Stimulated activated CD8-positive, alpha-beta memory T cell treated with anti-CD3 and anti-CD28 coated beads, Interleukin-4, amount 100 ng/mL, for 24 hours (primary cell): Measurements from ENCODE around the gene LMCD1.
"Not testable (repeated sequence)": the region's sequence is repeated elsewhere in the genome, so short reads cannot be mapped to it uniquely, and the experiment has no call there.

Source experiments
- DNase-seq: peaks from one replicate; pipeline ENCODE4 v3.0.0-alpha.2; 2020; ENCODE audit warnings: low read depth

Gene LMCD1

DNA sequence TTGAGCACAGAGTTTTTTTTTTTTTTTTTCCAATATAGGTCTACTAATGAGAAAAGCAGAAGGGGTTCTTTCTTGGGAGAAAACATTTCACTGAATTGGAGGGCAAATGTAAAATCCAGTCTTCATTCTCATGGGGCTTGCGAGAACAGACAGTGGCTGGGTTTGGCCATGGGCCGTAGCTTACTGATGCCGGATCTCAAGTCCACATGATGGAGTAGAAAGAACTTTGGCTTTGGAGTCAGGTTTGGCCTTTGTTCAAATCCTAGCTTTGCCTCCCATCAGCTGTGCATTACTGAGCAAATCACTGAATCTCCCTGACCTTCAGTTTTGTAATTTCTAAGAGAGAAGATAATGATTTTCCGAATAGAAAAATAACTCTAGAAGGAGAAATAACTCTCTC lies 59.7 kb downstream of the LMCD1 start:
- no peak for DNase-seq

DNA sequence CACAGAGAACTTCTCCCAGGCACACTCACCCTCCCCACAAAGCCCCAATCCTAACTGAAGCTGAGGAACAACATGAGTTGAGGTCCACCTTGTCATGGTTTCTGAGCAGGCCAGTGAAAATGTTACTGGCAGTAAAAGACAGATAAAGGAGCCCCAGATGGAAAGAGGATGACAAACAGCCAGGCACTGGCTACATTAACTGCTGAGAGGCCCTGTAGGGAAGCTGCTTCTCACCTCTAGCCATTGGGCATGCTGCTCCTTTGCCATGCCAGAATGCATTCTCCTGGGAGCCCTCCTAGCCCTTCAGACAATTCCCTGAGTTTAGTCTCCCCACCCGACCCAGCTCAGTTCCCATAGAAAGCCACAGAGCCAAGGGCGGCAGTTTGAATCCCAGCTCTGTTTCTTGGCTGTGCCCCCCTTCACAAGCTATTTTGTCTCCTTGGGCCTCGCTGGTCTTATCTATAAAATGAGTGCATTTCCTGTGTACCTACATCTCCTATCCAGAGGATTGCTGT lies 60.5 kb downstream of the LMCD1 start:
- no peak for DNase-seq

DNA sequence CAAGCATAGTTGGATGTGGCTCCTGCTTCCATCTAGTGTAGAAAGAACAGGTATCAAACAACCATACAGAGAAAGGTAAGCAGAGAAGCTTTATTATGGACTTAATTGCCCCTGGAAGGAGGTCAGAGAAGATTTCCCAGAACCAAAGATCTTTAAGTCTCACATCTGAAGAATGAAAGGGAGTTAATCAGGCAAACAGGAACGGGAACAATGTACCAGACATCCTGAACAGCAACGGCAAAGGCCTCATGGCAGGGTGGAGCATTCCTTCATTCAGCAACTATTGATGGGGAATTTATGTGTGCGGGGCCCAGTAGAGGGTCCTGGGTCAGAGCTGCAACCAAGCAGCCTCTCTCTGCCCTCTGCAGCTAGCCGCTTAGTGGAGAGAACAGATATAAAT lies 61.5 kb downstream of the LMCD1 start:
- no peak for DNase-seq

DNA sequence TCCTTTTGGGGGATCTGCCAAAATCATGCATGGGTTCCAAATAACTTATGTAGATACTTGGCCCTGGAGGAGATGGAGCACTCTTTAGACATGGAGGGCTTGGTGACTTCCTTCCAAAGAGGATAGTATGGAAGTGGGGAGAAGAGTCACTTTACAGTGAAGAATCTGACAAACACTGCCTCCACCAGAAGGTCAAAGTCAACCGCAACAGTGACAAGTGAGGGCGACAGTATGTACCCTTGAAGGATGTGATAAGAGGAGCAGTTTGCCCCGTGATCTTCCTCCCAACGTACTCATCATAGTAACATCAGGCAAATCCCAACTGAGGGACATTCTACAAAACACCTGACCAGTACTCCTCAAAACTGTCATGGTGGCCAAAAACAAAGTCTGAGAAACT lies 62.0 kb downstream of the LMCD1 start:
- no peak for DNase-seq

DNA sequence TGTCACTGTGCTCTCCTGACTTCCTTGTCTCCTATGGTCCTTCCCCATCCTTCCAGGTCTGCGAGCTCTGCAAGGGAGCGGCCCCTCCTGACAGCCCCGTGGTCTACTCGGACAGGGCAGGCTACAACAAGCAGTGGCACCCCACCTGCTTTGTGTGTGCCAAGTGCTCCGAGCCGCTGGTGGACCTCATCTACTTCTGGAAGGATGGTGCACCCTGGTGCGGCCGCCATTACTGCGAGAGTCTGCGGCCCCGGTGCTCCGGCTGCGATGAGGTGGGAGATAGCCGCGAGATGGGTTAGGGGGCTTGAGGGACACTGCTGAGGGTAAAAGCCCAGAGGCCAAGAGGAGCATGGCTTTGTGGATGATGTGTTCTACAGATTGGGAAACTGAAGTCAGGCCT lies 63.8 kb downstream of the LMCD1 start:
- DNase-seq: no peak

DNA sequence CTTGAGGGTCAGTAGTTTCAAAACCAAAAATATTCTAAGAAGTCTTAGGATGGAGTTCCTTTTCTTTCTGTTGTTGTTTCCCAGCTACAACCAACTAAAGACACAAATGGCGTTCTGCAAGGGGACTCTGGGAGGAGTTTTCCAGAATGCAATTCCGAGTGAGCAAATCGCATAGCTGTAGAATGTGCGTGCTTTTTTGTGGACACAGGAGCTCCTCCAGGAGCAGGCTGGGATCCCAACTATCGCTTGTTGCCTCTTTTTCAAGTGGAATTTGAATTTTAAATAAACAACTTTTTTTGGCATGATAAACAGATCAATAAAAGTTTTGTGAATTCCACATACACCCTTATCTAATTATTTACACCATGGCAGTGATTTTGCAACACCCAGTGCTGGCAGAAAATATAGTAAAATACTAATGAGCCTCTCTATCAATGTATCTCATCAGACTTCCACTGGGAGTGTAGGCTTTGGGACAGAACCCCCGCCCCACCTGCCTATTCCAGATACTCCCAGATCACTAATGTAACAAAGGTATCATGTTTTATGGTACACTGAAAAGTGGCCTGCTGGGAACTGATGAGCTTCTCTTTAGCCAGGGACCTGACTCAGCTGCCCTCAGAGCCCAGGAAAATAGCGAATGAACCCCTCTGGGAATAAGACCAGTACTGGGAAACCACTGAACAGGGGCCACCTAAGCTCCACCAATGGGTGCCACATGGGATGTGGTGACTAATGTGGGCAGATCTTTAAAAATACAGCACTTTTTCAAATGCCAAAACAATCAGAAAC lies 66.4 kb downstream of the LMCD1 start:
- DNase-seq: no peak

DNA sequence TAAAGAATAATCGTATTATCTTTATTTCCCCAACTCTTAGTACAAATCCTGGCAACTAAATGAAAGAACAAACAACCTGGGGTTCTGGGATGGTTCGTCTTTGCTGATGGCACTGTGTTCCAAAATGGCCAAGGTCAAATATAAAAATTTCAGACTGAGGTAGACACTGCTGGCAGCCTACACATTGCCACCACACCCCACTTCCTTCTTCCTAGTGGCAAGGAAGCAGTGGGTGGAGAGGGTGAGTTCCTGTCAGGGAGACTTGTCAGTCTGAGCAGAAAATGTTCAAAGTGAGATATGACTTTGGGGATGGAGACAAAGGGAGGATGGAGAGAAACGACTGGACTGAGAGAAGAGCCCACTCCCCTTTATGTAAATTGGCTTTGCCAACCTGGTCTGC lies 69.6 kb downstream of the LMCD1 start:
- DNase-seq: no peak

DNA sequence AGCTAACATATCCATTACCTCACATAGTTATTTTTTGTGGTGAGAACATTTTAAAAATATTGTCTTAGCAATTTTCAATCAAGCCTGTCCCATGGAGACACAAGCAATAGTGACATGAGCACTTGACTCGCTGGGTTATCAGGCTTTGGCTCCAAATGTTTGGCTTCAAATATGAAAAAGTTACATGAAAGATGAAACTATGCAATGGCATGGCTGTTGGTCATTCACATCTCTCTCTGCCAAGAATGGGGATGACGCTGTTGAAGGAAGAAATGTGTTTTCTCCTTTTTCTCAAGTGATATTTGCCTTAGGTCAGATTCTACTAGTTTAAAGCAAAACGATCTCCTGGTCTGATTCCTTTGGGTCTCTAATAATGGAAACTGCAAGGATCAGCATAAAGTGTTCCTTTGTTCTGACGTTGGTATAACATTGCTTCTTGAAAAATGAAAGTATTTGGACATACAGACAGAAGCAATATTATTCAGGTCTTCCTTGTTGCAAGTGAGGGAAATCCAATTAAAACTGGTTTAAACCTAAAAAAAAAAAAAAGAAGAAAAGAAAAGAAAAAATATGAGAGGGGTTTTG lies 71.8 kb downstream of the LMCD1 start:
- no peak for DNase-seq

DNA sequence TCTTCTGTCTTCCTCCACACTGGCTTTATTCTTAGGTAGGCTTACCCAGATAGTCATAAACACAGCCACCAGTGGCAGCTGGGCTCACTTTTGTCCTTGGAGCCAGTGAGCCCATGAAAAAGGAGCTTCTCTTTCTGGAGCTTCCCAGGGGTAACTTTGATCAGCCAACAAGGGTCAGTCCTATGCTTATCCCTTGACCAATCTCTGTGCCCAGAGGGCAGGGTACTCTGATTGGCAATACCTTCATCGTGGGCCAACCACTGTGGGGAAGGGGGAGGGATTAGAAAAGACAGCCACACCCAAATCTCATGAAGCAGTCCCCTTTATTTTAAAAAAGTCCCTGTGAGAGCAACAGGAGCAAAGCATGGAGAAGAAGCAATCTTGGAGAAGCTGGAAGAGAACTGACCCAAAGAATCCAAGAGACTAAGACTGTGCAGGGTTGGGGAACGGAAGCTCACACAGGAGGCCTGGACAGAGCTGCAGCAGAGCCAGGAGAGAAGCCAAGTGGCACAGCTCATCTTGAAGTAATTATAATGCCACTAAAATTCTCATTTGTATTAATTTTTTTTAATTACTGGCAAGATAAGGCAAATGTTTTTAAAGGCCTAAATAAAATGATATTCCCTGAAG lies 72.5 kb downstream of the LMCD1 start:
- no peak for DNase-seq

DNA sequence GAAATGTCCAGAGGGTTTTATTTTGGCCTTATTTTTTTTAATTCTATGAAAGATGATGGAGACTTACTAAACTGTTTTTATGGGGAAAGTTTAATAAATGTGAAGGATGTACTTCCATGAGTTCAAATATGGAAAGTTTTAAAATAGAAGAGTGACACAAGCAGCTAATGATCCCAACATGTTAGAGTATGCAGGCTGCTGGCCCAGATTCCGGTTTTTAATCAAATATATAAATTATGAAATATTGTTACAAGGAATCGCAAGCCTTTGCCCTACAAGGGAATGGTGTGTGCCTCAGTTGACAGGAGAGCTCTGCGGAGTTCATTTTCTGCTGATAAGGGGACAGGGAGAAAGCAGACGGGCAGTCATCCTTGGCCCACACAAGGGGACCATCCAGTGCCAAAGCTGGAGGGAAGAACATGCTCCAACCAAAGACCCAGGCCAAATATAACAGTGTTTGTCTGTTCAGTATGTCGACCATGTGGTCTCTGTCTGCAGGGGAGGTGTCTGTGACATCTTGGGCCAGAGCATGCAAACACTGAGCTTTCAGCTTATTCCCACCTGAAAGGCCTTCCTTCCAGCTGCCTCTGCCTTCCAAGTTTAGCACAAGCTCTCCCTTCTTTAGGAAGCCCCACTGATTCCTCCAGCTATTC lies 73.2 kb downstream of the LMCD1 start:
- DNase-seq: no peak

DNA sequence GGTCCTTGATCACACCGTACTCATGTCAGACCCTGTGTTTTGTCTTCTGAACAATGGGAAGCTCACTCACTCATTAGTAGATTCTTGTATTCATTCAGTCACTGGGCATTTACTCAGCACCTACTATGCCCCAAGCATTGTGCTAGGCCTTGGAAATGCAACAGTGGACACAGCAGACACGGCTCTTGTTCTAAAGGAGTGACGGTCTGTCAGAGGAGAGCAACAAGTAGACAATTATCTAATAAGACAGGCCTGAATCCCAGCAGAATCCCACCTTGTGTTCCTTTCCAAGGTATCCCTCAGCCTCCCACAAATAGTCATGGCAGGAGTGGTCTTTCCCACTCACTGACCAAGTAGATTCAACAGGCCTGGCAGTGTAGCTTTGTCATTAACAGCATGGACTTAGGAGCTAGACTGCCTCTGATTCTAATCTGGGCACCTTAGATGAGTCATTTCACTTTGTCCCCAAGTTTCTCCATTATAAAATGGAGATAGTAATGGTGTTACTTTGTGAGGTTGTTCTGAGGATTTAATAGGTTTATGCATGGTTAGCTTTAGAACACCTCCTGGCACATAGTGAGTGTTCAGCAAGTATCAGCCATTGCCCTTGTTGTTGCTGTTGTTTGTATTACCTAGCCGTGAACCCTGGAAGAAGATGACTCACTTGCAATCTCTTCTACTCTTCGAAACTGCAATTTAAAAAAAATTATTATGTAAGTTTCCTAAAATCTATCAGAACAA lies 73.9 kb downstream of the LMCD1 start:
- DNase-seq: no peak

DNA sequence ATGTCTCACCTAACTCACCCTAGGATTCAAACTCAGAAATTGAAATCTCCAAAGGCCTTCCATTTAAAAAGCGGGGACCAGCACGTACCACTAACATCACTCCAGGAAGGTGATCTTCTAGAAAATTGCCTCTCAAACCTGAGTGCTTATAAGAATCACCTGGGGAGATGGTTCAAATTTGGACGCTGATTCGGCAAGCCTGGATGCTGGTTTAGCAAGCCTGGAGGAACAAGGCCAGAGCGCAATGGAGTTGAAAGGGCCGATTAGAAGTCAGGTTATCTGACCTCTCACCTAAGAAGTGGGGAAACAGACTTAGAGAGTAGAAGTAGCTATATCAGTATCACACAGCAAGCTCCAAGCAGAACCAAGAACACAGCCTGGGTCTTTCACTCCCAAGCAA lies 74.8 kb downstream of the LMCD1 start:
- no peak for DNase-seq

DNA sequence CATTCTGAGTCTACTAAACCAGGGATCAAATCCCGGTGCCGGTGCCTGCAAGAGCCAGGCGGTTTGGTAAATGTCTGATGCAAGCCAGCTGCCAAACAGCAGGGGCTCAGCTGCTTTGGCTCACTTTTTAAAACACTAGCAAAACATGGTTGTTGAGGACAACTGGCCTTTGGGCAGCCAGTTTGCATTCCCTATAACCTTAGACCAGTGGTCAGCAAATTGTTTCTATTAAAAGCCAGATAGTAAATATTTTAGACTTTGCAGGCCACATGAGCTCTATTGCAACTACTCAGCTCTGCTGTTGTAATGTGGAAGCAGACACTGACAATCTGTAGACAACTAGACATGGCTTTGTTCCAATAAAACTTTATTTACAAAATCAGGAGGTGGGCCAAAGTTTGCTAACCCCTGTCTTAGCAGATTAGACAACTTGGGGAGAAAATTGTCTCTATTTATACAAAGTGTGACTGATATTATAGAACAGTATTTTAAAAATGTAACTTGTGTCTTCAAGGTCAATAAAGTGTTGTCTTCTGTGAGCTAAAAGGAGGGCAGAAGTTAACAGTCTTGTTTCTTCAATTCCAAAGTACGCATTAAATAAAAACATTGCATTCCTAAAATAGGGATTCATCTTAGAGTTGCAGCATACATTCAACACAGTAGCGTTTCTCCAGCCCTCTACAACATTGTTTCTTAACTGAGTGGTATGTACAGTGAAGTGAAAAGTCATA lies 75.4 kb downstream of the LMCD1 start:
- DNase-seq: no peak

DNA sequence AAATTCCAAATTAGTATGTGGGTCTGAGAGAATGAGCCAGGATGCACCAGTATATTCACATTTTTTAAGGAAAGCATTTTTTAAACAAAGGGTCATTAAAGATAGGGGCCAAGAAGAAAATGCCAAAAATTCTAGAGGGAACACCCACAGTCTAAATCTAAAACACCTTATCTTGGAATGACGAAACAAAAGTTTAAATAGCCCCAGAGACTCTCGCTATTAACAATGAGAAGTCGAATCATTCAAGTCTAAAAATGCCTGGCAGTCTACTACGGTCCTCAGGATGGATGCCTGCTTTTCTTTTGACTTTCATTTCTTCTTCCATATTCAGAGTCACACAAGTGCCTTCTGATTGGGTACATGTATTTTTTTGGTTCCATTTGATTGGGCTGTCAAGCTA lies 76.7 kb downstream of the LMCD1 start:
- no peak for DNase-seq

DNA sequence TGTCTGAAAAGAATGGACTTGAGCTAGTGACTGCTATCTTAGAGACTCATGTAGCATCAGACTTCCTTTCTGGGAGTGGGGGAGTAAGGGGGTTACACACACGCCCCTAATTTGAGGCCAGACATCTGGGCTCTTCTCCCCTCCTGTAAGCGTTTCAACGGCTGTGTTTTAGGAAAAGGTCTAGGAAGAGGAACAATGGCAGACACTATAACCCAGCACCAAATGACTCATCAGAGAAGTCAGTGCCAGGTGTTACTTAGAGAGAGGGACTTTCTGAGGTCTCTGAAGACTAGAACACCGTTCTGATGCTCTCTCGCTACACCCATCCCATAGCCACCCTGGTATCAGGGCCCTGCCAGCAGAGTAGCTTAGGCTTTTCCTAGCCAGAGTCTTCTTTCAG lies 77.5 kb downstream of the LMCD1 start:
- no peak for DNase-seq

DNA sequence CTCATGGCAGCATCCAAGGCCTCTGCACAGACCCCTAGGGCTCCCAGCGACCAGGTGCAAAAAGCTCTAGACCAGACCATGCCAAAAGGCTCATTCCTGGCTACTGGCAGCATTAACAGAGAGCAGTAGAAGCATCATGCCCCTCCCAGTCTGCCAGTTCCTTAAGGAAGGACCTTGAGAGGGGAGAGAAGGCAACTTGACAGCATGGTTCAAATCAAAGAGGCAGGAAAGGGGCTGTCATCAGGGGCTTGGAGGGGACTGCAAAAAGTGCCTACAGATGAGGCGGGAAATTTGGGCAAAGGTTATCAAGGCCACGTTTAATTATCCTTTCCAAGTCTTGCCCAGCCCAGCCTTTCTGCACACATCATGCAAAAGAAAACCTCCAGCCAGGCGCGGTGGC lies 78.3 kb downstream of the LMCD1 start:
- DNase-seq: no peak

DNA sequence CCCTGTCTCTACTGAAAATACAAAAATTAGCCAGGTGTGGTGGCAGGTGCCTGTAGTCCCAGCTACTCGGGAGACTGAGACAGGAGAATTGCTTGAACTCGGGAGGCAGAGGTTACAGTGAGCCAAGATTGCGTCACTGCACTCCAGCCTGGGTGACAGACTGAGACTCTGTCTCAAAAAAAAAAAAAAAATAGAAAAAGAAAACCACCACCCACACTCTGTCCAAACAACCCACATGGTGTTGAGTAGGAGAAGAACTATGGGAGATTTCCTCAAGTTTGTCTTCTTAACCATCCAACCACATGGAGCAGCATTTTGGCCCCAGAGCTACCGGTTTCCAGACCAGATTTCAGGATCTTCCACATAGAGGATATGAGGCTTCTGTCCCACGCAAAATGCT lies 78.8 kb downstream of the LMCD1 start:
- not testable (repeated sequence) for DNase-seq

DNA sequence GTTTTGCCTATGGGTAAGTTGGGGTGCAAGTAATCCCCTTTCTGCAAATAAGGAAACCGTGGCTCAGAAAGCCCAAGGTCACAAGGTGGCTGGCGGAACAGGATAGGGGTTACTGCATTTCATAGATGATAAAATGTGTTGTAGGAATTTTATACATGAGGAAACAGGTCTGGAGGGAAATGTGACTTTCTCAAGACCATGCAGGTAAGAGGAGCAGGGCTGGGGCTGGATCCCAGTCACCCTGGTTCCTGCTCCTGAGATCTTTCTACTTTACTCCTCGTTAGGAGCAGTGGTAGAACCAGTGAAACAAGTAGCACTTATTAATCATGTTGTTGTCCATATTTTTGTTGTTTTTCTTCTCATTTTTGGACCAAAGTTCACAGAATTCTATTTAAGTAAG lies 79.8 kb downstream of the LMCD1 start:
- no peak for DNase-seq

DNA sequence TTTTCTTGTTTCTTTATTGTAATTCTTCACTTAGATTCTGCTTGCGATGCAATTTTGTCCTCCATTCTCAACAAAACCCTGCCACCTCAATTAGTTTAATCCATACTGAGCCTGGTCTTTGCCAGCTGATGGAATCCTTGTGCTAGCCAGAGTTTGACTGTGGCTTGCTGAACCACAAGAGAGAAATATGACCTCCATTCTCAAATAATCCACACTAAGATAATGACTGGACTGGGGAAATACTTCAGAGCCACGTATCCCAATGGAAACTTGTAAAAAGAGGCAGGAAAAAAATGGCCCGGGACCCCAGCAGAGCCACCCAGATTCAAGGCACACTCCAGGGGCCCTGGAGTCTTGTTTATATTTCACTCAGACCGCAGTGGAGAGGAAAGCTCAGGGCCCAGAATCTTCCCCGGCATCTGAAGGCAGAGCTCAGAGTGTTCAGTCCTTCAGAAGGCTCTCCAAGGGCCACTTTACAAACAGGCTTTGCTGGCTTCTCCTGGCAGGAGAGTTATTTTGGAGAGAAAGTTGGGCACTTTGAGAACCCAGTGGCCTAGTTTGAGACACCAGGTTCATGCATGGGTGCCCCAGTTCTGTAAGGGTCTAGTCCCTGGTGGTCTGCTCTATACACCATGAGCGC lies 80.3 kb downstream of the LMCD1 start:
- DNase-seq: no peak

DNA sequence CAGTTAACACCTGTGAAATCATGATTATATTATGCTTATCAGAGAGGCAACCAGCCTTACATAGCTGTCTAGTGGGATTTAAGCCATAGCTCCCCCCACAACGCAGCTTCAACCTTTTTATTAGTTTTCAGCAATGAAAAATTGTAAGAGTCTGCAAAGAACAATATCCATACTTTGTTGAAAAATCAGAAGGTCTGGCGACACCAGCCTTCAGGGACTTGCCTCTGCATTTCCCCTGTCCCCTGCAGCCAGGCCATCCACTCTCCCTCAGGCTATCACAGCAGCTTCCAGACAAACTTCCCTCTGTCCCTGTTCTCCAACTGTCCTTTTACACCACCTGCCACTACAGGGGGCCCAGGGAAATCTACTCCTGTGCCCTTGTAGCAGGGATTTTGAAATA lies 83.0 kb downstream of the LMCD1 start:
- no peak for DNase-seq
